HEK293T (cell line): Measurements from ENCODE around the gene RPL13A.
A peak's percentile ranks its signal among the peaks of the same experiment; 100 is the strongest.

ENCODE experiments used
- CTCF ChIA-PET: fragments of 350-600 bp; formaldehyde crosslinking; extraction: SDS; loops from one replicate; lab custom pipeline; 2021; ENCODE audit warnings: antibody characterized with exemption, inconsistent platforms; lab: Yijun Ruan, JAX
- POLR2A ChIA-PET: fragments of 350-600 bp; formaldehyde crosslinking; extraction: SDS; loops from one replicate; lab custom pipeline; 2020; ENCODE audit warnings: antibody characterized with exemption, inconsistent platforms; lab: Yijun Ruan, JAX
- DNase-seq: peaks from one replicate; pipeline ENCODE4 v3.0.0; 2012; ENCODE audit warnings: mixed read lengths; ENCODE audit errors: extremely low spot score
- ARNT ChIP-seq: fragments of 450-650 bp; IDR thresholded peaks from 2 replicates; pipeline ENCODE4 v1.6.1; 2017; ENCODE audit warnings: mild to moderate bottlenecking
- BHLHE40 ChIP-seq: fragments of 450-650 bp; IDR thresholded peaks from 2 replicates; pipeline ENCODE4 v1.6.1; 2016; ENCODE audit warnings: mild to moderate bottlenecking, moderate library complexity, borderline replicate concordance
- CTBP1 ChIP-seq: fragments of 450-650 bp; IDR thresholded peaks from 2 replicates; pipeline ENCODE4 v1.6.1; 2016; ENCODE audit warnings: borderline replicate concordance
- ELF4 ChIP-seq: fragments of 450-650 bp; IDR thresholded peaks from 2 replicates; pipeline ENCODE4 v1.6.1; 2017; ENCODE audit warnings: antibody characterized with exemption
- FOXA1 ChIP-seq: fragments of 450-650 bp; IDR thresholded peaks from 2 replicates; pipeline ENCODE4 v1.6.1; 2016; ENCODE audit warnings: mild to moderate bottlenecking
- FOXK2 ChIP-seq: fragments of 450-650 bp; IDR thresholded peaks from 2 replicates; pipeline ENCODE4 v1.6.1; 2016; ENCODE audit warnings: mild to moderate bottlenecking
- FOXM1 ChIP-seq: fragments of 450-650 bp; IDR thresholded peaks from 2 replicates; pipeline ENCODE4 v1.6.1; 2017; ENCODE audit warnings: mild to moderate bottlenecking, borderline replicate concordance
- HDGF ChIP-seq: fragments of 450-650 bp; IDR thresholded peaks from 2 replicates; pipeline ENCODE4 v1.6.1; 2017; ENCODE audit warnings: antibody characterized with exemption, borderline replicate concordance
- L3MBTL2 ChIP-seq: fragments of 450-650 bp; conservative IDR thresholded peaks from 2 replicates; pipeline ENCODE4 v1.6.1; 2016; ENCODE audit warnings: mild to moderate bottlenecking
- LEF1 ChIP-seq: fragments of 450-650 bp; IDR thresholded peaks from 2 replicates; pipeline ENCODE4 v1.6.1; 2017; ENCODE audit warnings: mild to moderate bottlenecking, borderline replicate concordance
- NFRKB ChIP-seq: fragments of 450-650 bp; IDR thresholded peaks from 2 replicates; pipeline ENCODE4 v1.6.1; 2016; ENCODE audit warnings: mild to moderate bottlenecking, moderate library complexity
- PKNOX1 ChIP-seq: fragments of 450-650 bp; IDR thresholded peaks from 2 replicates; pipeline ENCODE4 v1.6.1; 2016
- SP1 ChIP-seq: fragments of 450-650 bp; IDR thresholded peaks from 2 replicates; pipeline ENCODE4 v1.6.1; 2017
- SUZ12 ChIP-seq: fragments of 450-650 bp; IDR thresholded peaks from 2 replicates; pipeline ENCODE4 v1.6.1; 2016; ENCODE audit warnings: mild to moderate bottlenecking
- TARDBP ChIP-seq: fragments of 450-650 bp; IDR thresholded peaks from 2 replicates; pipeline ENCODE4 v1.6.1; 2016
- ZNF384 ChIP-seq: fragments of 450-650 bp; IDR thresholded peaks from 2 replicates; pipeline ENCODE4 v1.6.1; 2016

Gene RPL13A

DNA sequence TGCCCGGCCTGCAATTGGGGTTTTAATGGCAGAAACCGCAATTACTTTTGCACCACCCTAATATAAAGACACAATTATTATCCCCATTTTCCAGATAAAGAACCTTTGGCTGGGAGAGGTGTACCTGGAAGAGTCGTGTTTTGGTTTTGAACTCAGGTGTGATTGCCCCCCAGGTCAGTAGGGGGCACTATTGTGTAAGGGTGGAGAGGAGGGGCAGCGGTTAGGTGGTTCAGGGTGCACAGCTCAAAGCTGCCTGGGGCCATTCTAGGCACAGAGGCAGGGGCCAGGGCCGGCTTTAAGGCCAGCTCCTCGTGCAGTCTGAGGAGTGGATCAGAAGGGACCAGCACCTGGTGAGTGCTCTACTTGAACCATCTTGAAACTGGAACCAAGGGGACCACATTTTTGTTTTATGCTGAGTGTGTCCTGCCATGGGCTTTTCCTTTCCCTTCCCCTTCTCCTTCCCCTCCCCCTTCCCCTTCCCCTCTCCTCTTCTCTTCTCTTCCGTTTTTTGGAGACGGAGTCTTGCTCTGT, 19.2 kb downstream of the RPL13A start:
- TF ChIP-seq SP1 (no peak), CTBP1 (no peak), NFRKB (no peak), TARDBP (no peak), ELF4 (no peak; the same call in 1 of the 2 replicates), SUZ12 (no peak), ARNT (no peak), LEF1 (no peak), L3MBTL2 (no peak), FOXK2 (no peak), BHLHE40 (no peak), HDGF (no peak), FOXA1 (no peak), ZNF384 (no peak), FOXM1 (no peak), PKNOX1 (no peak)
- DNase-seq, result peak; percentile 79
- ChIA-PET CTCF (interaction anchor here (0.8 to 5.0 kb wide), 4 partner anchors 11 to 63 kb away, joined by 3 to 56 read pairs (median 4); no protein-coding TSS in a partner anchor), POLR2A (interaction anchor here (0.7 to 1.4 kb wide), 5 partner anchors 8 to 55 kb away, joined by 3 to 10 read pairs (median 3); partner anchors contain the start of gene RPS11)

DNA sequence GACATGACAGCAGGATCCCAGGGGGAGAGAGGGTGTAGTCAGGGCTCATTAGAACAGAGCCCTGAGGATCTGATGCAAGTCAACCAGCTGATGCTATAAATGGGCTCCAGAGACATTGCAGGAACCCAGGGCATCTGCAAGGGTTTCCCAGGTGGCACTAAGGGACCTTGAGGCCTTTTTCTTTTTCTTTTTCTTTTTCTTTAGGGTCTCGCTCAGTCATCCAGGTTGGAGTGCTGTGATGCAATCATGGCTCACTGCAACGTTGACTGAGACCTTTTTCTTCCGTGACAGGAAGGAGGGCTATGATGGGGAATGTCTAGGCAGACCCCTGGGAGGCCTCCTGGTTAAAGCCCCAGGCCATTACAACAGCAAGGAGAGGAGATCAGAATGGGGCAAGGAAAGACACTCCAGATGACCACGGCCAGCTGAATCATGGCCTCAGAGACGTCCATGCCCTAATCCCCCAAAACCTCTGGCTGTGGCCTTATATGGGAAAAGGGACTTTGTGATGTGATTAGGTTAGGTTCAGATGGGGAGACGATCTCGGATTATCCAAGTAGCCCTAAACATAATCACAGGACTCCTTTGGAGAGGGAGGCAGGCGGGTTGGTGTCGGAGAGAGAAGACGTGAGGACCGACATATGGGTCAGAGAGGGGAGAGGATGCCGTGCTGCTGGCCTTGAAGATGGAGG, 20.5 kb downstream of the RPL13A start:
- POLR2A ChIA-PET, result no interaction called here
- CTCF ChIA-PET, result interaction anchor here (0.7 to 1.8 kb wide), 3 partner anchors 39 to 62 kb away, joined by 3 to 9 read pairs (median 5); no protein-coding TSS in a partner anchor
- TF ChIP-seq SUZ12, result no peak
- no peak for TF ChIP-seq ARNT
- TF ChIP-seq LEF1, result no peak
- no peak for TF ChIP-seq NFRKB
- TF ChIP-seq L3MBTL2, result no peak
- no peak for TF ChIP-seq FOXK2
- TF ChIP-seq PKNOX1, result no peak
- no peak for TF ChIP-seq ELF4
- no peak for DNase-seq

GRCh38 chr19:49512970-49513745, 25.8 kb downstream of the RPL13A start:
- POLR2A ChIA-PET, result interaction anchor here (0.7 to 1.5 kb wide), 7 partner anchors 9 to 185 kb away, joined by 3 to 6 read pairs (median 4); partner anchors contain the start of gene RPS11
- DNase-seq, result no peak
- CTCF ChIA-PET, result no interaction called here
- TF ChIP-seq FOXK2 (no peak), ELF4 (no peak), L3MBTL2 (no peak; the same call in 1 of the 2 replicates), BHLHE40 (no peak), FOXA1 (no peak), CTBP1 (no peak), PKNOX1 (no peak), ZNF384 (no peak), FOXM1 (no peak), ARNT (no peak), SUZ12 (no peak), LEF1 (no peak), NFRKB (no peak), TARDBP (no peak), SP1 (no peak)

- DNase-seq, result no peak
- TF ChIP-seq FOXK2, result no peak
- ChIA-PET CTCF (no interaction called here), POLR2A (interaction anchor here (1.2 to 1.5 kb wide), 3 partner anchors 9 to 57 kb away, joined by 3 to 6 read pairs (median 5); no protein-coding TSS in a partner anchor)
Measured at GRCh38 chr19:49513746-49514118, 26.3 kb downstream of the RPL13A start.

DNA sequence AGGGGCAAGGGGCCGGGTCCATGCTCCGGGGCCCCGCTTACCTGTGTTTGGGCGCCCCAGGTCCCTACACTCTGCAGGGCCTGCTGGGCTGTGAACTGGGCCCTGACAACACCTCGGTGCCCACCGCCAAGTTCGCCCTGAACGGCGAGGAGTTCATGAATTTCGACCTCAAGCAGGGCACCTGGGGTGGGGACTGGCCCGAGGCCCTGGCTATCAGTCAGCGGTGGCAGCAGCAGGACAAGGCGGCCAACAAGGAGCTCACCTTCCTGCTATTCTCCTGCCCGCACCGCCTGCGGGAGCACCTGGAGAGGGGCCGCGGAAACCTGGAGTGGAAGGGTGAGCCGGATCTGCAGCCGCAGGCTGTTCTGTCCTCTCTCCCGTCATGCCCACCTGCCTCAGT, 26.7 kb downstream of the RPL13A start:
- POLR2A ChIA-PET, result interaction anchor here (1.5 kb wide), 2 partner anchors 8 to 56 kb away, joined by 3 to 5 read pairs; no protein-coding TSS in a partner anchor
- CTCF ChIA-PET, result interaction anchor here (0.6 kb wide), 1 partner anchor 158 kb away, joined by 3 read pairs; no protein-coding TSS in a partner anchor
- TF ChIP-seq TARDBP, result no peak
- no peak for TF ChIP-seq ARNT
- TF ChIP-seq ELF4, result no peak
- TF ChIP-seq SP1, result no peak
- no peak for TF ChIP-seq L3MBTL2
- TF ChIP-seq LEF1, result no peak
- TF ChIP-seq CTBP1, result no peak
- TF ChIP-seq FOXM1, result no peak
- no peak for TF ChIP-seq NFRKB
- TF ChIP-seq ZNF384, result no peak
- no peak for TF ChIP-seq HDGF
- TF ChIP-seq BHLHE40, result no peak
- no peak for TF ChIP-seq FOXK2
- no peak for TF ChIP-seq PKNOX1
- no peak for TF ChIP-seq FOXA1
- no peak for TF ChIP-seq SUZ12
- no peak for DNase-seq
